LNCAP (cell line): ENCODE data around the gene CD300LB.

Source experiments
- CTCF ChIP-seq: fragments of 450-650 bp; IDR thresholded peaks from 2 replicates; pipeline ENCODE4 v1.5.1; 2017; ENCODE audit warnings: mild to moderate bottlenecking

Gene CD300LB

DNA sequence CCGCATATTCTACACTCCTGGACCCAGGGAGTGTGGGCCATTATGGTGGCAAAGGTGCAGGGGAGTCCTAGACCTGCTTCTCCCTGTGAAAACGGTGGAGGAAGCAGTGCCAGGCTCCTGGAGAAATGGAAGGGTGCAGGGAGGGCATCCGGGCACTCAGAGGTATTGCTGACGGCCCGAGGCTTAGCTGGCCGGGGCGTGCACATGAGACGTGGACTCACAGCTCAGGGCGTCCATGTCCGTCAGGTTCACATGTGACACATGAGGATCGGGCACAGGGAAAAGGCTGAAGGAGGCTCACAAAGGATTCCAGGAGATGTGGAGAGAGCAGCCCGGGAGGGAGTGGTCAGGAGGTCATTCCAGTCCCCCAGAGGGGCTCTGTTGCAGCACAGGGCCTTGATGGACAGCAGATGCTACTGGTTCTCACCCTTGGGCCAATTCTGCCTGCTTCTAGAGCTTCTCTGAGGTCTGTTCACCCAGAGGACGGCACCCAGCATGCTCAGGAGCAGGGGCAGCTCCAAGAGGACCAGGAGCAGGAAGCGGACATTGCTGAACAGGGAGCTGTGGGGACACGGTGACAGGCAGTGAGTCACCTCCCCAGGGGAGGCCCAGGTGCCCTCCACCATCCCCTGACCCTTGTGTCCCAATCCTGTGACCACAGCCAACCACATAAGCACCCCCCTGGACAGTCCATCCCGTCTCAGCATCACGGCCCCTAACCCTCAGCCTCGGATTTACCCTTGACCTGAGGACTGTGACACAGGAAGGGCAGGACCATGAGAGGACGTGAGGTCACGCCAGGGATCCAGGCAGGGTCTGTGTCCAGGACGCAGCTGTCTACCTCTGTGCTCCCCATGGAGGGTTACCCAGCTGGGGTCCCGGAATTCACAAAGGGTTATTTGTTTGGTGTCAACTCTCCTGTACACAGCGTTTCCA, 10.2 kb upstream of the CD300LB start:
- no peak for TF ChIP-seq CTCF

DNA sequence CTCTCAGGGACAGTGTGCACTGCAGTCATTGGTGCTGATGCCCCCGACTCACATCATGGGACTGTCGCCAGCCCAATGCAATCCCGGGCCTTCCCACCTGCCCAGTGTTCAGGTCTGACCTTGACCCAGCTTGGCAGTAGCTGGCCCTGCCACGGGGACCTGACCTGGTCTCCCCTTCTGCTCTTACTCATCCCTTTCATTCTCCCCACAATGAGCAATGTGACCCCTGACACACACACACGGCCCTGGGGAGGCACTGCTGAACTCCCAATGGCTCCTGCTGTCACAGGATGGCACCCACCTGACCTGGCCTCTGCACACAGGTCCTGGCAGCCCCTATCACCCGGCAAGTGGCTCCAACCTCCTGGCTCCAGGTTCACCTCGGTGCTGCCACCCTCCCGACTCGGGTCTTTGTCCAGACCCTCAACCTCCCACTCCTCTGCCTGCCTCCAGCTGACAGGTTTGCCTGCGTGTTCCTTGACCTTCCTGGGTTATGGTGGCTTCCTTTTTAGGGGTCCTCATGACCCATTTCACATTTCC, 8.1 kb upstream of the CD300LB start:
- TF ChIP-seq CTCF, result no peak

DNA sequence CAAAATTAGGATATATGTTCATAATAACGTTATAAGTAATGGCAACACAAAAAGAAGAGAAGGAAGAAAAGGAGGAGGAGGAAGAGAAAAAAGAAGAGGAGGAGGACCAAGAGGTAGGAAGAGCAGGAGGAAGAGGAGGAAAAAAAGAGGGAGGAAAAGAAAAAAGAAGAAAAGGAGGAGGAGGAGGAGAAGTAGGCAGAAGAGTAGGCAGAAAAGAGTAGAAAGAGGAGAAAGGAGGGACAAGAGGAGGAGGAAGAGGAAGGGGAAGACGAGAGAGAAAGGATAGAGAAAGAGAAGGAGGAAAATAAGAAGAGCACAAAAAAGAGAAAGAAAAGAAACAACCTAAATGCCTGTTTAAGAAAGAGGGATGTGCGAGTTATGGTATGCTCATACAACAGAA, 5.6 kb upstream of the CD300LB start:
- TF ChIP-seq CTCF, result no peak

DNA sequence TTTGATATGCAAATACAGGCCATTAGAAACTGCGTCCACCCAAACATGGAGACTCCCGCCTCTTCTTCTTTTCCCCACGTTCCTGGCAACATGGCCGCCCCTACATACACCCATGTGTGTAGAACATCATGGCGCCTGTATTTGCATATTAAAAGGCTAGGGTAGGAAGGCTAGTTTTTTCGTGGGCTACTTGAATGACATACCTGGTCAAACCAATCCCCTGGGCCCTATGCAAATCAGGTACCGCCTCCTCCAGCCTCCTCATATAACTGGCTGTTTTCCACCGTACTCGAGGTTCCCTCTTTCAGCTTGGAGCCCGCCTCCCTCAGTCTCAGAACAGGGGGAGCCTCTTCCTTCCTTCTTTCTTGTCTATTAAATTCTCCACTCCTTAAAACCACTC, 840 bp upstream of the CD300LB start:
- no peak for TF ChIP-seq CTCF

- no peak for TF ChIP-seq CTCF
These were observed 484 bp downstream of the CD300LB start for GRCh38 chr17:74530831-74531150.

- no peak for TF ChIP-seq CTCF
These were observed 2.0 kb downstream of the CD300LB start for GRCh38 chr17:74529243-74529642.

DNA sequence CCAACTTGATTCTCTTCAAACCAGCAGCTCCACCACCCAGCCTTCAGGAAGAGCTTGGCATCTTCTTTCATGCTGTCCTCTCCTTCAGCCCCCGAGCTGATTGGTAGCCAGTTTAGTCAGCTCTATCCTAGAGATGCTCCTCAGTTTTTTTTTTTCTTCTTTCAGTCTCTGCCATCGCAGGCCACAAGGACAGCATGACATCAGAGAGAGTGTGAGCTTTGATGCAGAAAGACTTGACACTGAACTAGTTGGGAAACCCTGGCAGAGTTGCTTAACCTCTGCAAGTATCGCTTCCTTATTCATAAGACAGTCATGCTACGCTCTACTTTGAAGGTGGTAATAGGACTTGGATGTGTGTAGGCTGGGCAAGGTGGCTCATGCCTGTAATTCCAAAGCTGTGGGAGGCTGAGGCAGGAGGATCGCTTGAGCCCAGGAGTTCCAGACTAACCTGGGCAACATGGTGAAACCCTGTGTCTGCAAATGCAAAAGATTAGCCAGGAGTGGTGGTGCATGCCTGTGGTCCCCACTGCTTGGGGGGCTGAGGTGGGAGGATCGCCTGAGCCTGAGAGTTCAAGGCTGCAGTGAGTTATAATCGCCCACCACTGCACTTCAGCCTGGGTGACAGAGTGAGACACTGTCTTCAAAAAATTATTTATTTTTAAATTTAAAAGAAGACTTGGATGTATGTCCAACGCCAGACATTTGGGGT, 2.6 kb downstream of the CD300LB start:
- TF ChIP-seq CTCF, result no peak
